C1 segment of cervical spinal cord (tissue), 14 donors: Measurements from ENCODE around the gene CDK5.
"Not testable (repeated sequence)": the region's sequence is repeated elsewhere in the genome, so short reads cannot be mapped to it uniquely, and the experiment has no call there.

Source experiments
- DNase-seq, 14 donors: peaks; one replicate each; lab custom pipeline; 2025; lab: John Stamatoyannopoulos, UW

Gene CDK5

GRCh38 chr7:151035902-151036301 lies 21.8 kb downstream of the CDK5 start:
- peak in 2 of 14 donors; percentile 14 to 40 for DNase-seq

GRCh38 chr7:151035026-151035717 lies 22.5 kb downstream of the CDK5 start:
- DNase-seq: no peak

- no peak for DNase-seq
These were observed 23.2 kb downstream of the CDK5 start for GRCh38 chr7:151034312-151035025.

GRCh38 chr7:151033864-151034249 lies 23.8 kb downstream of the CDK5 start:
- DNase-seq: no peak

- DNase-seq: no peak
These were observed 24.5 kb downstream of the CDK5 start for GRCh38 chr7:151032936-151033863.

GRCh38 chr7:151031011-151031410 lies 26.7 kb downstream of the CDK5 start:
- no peak for DNase-seq

GRCh38 chr7:151028948-151029501 lies 28.7 kb downstream of the CDK5 start:
- DNase-seq: no peak

- DNase-seq: peak; percentile 88 to 99 (median 98)
These were observed 29.4 kb downstream of the CDK5 start, which contains the start of gene ABCB8 for GRCh38 chr7:151028131-151028947. Gene ABCB8, plus strand, starts transcription at chr7:151028450. Its CDS starts 66 bp downstream, at chr7:151028516.

- not testable (repeated sequence) for DNase-seq
These were observed 30.0 kb downstream of the CDK5 start for GRCh38 chr7:151027728-151028130.

GRCh38 chr7:151026771-151027727 lies 30.6 kb downstream of the CDK5 start:
- not testable (repeated sequence) for DNase-seq

- DNase-seq: no peak
These were observed 31.6 kb downstream of the CDK5 start for GRCh38 chr7:151025924-151026671.

- no peak for DNase-seq
These were observed 33.2 kb downstream of the CDK5 start, which contains the start of gene ATG9B for GRCh38 chr7:151024435-151025056. Gene ATG9B, minus strand, starts transcription at chr7:151024494. Its CDS starts 71 bp downstream, at chr7:151024423.

GRCh38 chr7:151023232-151023631 lies 34.5 kb downstream of the CDK5 start:
- DNase-seq: no peak

GRCh38 chr7:151020231-151020630 lies 37.5 kb downstream of the CDK5 start:
- DNase-seq: no peak

- no peak for DNase-seq
These were observed 38.6 kb downstream of the CDK5 start for GRCh38 chr7:151019130-151019447.

- DNase-seq: peak in 2 of 14 donors; percentile 21 to 25
These were observed 39.1 kb downstream of the CDK5 start for GRCh38 chr7:151018421-151019129.

GRCh38 chr7:151017953-151018420 lies 39.7 kb downstream of the CDK5 start:
- DNase-seq: peak in 6 of 14 donors; percentile 5 to 67 (median 23)
